Activated effector memory CD4-positive, alpha-beta T cell treated with Interleukin-2 at 50 U/mL for 16 hours (primary cell): Measurements from ENCODE around the gene ZMYND8.

Source experiments
- DNase-seq: peaks from one replicate; pipeline ENCODE4 v3.0.0-alpha.2; 2020

ZMYND8 gene

DNA sequence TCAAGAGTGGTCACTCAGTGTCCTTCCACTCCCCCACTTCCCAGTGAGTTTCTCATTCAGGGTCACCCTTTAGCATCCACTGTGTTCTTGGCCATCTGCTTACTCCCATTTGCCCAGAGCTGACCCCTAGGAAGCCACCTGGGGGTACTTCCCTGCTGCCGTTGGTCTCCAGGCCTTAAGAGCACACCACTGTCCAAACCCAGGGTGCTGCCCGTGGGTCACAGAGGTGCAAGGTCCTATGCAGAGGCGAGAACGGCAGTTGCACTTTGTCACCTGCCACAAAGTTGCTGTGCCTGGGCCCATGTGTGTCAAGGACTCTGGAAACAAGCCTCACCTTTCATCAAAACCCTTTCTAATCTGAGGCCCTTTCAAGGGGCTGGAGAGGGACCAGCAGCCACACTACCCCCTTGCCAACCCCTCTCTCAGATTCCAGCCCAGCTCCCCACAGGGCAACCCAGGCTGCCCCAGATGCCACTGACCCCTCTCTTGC is 191.1 kb downstream of the ZMYND8 start:
- no peak for DNase-seq

DNA sequence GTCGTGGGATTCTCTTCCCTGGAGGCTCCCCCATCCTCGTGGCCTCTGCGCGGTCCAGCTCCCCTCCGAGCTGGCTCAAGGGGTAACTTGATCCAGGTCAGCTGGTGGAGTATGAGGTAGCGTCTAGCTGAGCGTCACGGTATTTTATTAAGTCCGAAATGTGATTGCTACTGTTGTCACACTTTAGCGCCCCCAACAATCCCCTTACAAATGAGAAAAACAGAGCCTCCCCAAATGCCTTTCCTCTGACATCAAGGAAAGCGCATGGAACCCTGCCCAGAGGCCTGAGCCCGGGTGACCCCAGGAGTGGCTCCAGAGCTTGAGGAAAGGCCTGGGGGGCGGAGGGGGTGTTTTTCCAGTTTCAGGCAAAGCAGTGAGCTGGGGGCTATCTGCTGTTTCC is 192.4 kb downstream of the ZMYND8 start:
- no peak for DNase-seq

DNA sequence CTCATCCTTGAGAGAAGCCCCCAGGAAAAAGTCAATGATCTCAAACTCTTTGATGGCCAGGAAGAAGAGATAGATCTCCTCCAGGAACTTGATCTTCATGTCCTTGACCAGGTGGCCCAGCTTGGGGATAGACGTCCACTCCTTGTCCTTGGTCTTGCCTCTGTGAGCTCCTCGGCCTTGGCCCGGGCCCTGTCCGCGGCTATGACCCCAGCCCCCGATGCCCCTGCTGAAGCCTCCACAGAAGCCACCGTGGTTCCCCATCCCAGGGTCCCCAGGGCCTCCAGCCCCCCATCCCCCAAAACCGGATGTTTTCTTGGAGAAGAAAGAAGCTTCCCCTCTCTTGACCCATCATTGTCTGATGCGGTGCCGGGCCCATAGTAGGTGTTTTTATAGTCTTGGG is 195.1 kb downstream of the ZMYND8 start:
- DNase-seq = no peak

DNA sequence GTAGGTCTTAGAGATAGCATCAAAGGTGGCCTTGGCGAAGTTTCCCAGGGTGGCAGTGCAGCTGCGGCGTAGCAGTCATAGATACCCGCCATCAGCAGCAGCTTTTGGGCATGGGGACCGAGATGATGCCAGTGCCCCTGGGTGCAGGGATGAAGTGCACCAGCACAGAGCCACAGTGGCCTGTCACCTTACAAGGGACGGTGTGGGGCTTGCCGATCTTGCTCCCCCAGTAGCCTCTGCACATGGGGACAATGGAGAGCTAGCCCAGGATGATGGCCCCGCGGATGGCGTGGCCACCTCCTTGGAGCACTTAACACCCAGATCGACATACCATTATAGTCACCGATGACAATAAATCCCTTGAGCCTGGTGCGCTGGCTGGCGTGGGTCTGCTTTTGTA is 195.5 kb downstream of the ZMYND8 start:
- DNase-seq = no peak

DNA sequence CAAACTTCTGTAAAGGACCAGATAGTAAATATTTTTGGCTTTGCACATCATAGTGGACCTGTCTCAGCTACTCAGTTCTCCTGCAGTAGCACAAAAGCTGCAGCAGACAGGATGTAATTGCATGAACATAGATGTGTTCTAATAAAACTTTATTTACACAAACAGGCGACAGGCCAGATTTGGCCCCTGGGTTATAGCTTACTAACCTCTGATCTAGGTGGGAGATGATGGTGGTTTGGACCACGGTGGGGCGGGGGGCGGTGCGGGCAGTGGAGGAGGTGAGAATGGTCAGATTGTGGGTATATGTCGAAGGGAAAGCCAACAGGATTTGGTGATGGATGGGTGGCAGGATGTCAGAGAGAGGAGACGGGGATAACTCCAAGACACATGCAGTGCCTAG is 196.3 kb downstream of the ZMYND8 start:
- no peak for DNase-seq
